Amygdala (tissue), 56 donors: ENCODE data around the gene SEPHS1.
"Not testable (repeated sequence)": the region's sequence is repeated elsewhere in the genome, so short reads cannot be mapped to it uniquely, and the experiment has no call there.

ENCODE experiments used
- DNase-seq, 56 donors: peaks; one replicate each; lab custom pipeline; 2025; lab: John Stamatoyannopoulos, UW

The SEPHS1 gene

DNA sequence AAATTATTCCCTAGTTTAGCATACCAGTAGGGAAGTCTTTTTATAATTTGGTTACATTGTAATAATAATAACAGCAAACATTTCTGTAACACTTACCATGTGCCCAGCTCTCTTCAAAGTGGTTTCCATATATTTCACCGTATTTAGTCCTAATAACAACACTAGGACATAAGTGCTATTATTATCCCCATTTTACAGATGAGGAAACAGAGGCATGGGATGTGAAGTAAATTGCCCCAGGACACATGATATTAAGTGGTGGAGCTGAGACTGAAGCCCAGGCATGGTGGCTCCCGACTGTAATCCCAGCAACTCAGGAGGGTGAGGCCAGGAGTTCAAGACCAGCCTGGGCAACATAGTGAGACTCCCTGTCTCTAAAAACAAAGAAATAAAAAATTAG is 53.3 kb downstream of the SEPHS1 start:
- no peak for DNase-seq

DNA sequence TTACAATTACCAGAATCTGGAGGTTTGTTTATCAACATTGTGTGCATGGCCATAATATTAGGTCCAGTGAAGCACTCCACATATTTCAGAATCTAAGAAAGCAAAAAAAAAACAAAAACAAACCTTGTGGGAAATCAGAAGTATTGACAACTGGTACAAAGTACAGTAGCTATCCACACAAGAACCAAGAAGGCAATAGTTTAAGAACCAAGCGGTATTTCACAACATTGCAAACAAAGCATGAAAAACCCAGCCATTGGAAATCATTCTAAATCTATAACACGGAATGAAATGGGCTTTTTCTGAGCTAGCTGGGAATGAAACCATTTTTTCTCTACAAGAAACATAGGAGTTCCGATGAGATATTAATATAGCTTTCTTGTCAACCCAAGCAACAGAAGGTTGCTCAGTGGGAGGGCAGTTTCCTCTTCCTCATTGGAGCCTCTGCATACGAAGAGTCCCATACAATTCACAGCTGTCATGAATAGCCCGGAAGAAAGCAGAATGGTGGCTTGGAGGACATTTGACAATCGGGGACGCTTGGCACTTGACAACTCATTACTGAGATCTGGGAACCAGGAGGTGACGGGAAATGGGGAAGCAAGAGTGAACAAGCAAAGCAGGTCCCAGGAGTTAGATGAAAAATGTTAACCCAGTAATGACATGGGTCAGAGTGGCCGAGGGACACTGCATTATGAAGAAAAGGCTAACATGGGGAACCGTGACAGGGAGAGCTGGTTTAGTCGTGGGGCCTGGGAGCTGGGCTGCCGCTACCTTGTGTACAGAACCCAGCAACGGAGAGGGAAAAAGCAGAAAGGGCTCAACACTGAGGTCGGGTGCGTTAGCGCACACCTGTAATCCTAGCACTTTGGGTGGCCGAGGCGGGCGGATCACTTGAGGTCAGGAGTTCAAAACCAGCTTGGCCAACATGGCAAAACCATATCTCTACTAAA is 56.0 kb downstream of the SEPHS1 start:
- DNase-seq, result no peak

DNA sequence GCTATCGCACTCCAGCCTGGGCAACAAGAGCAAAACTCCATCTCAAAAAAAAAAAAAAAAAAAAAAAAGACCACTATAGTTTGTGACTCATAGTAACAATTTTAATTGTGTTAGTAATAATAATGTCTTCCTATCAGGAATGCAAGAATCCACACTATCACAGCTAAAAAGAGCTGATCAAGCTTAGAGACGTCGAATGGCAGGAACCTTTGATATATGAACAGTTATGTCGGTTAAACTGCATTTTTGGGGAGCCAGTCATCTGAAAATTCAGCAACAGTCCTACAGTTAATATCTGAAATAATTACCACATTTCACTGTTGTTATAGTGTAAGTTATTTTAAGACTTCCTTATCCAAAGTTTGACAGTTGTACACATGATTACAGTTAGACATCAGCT is 57.0 kb downstream of the SEPHS1 start:
- no peak for DNase-seq

DNA sequence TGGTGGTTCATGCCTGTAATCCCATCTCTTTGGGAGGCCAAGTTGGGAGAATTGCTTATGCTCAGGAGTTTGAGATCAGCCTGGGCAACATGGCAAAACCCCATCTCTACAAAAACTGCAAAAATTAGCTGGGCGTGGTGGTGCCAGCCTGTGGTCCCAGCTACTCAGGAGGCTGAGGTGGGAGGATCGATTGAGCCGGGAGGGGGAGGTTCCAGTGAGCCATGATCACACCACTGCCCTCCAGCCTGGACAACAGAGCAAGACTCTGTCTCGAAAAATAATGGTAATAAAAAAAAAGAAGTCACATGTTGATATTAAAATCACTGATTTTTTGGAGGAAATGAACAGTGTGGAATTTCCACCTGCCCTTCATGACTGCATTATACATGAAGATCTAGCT is 64.0 kb downstream of the SEPHS1 start:
- no peak for DNase-seq

DNA sequence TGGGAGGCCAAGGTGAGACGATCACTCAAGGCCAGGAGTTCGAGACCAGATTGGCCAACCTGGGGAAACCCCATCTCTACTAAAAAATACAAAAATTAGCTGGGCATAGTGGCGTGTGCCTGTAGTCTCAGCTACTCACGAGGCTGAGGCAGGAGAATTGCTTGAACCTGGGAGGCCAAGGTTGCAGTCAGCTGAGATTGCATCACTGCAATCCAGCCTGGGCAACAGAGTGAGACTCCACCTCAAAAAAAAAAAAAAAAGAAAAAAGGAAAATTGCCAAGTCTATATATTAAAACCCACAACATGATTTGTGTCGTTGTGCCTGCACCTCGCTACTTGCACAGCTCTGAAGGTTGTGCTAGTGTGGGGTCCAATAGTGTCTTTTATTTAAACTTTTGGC is 65.7 kb downstream of the SEPHS1 start:
- not testable (repeated sequence) for DNase-seq

DNA sequence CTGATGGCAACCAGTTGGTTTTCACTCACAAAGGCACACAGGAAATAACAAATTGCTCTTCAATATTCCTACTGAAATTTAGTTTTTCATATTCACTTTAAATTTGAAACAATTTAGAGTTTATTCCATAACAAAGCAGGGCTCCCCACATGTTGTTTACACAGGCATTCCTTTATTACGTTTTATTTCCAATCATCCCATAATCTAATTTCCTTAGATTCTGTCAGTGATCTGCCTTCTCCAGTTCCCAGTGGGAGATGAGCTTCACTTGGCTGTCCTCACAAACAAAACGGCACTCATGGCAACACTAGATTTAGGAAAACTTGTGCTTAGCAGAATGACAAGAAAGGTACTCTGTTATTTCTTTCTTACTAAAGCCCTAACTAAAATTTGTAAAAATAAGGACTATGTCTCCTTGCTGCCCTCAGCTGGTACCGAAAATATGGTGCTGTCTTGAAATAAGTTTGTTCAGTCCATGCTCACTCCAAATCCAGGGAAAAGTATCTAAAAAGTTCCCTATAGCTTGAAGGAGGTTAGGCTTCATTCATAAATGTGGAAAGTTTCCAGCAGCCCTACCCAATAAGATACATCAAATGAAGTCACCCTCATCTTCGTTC is 71.2 kb downstream of the SEPHS1 start:
- peak in 2 of 56 donors; percentile 5 to 7 for DNase-seq

DNA sequence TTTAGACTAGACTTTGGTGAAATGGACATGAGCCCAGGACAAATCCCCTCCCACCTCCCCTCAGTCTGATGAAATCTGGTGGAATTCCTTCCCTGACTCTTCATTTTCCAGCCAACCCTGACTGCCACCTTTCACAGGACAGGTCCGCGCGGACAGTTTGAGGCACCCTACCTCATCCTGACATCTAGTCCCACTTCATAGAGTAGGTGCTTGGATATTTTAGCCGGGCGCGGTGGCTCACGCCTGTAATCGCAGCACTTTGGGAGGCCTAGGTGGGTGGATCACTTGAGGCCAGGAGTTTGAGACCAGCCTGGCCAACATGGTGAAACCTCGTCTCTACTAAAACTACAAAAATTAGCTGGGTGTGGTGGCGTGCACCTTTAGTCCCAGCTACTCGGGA is 71.9 kb downstream of the SEPHS1 start:
- DNase-seq, result not testable (repeated sequence)

DNA sequence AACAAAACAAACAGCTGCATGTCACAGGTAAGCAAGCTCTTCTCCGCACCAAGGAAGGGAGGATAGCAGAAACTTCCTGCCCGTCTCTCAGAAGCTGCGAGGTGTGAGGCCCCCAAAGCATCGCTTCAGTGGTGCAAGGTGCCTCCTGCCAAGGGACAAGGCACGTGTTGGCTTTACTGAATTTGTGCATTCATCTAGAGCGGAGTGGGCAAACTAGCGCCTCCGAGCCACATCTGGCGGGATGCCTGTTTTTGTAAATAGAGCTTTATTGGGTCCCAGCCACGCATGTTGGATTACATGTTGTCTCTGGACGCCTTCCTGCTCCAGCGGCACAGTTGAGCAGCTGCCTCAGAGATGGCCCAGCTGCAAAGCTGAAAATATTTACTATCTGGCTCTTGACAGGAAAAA is 75.9 kb downstream of the SEPHS1 start:
- DNase-seq, result peak in 55 of 56 donors; percentile 1 to 86 (median 49)

DNA sequence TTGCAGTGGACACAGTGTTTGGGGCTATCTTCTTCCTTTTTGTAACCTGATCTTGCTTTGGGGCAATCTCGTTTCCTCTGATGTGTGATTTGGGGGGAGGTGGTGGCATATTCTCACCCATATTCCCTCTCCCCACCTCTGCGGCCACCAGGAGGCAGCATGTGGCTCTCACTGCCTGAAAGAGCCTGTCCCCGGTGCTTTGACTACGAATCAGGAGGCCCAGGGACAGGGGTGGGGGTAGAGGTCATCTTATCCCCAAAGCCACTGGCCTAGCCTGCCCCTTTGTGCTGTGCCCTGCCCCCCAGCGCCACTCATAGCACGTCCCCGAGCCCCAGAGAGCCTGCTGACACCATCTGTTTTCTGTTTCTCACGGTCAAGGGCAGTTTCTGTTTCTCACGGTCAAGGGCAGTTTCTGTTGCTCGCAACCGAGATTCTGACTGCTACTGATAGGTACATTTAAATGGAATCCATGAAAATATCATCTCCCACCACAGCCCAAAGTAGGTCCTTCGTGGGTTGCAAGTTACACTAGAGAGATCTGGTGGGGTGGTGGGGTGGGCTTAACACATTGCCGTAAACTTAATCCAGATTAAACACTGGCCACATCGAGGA is 76.4 kb downstream of the SEPHS1 start:
- peak in 15 of 56 donors; percentile 2 to 19 (median 6) for DNase-seq

DNA sequence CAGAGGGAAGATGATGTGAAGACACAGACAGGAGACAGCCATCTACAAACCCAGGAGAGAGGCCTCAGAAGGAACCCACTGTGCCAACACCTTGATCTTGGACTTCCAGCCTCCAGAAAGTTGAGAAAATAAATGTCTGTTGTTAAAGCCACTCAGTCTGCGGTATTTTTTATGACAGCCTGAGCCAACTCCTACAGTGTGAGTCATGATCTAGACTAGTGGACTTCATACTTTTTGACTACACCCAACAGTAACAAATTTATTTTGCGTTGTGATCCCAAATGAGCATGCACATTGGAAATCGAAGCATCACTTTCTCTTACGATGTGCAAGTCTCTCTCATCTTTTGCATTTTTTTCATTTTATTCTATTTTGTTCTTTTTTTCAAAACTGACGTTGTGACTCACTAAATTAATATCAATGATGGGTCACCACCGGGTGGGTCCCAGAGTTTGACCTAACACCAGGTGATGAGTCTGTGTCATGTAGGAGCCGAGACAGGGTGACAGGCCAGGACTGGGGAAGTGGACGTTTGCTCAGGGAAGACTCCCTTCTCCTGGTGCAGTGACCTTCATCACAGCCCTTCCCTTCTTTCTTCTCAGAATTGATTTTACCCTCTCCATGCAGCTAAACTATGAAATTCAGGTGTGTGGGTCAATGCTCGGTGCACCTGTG is 77.1 kb downstream of the SEPHS1 start:
- DNase-seq, result no peak

DNA sequence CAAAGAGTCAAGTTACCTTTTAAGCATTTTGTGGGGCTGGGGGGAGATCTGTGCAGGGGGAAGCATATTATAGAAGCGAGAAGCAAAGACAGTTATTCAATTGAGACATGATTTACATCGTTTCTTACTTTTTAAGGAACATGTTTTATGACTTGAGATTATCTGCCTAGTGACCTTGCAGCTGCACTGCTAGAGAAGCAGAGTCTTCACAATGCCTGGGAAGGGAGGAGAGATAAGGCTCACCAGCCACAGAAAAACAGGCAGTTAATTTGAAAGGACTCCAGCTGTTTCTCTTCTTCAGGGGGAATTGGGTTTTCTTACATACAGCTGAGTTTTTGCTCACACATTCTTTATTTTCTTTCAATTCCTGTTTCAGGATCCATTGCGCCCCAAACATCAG is 79.3 kb downstream of the SEPHS1 start:
- no peak for DNase-seq

DNA sequence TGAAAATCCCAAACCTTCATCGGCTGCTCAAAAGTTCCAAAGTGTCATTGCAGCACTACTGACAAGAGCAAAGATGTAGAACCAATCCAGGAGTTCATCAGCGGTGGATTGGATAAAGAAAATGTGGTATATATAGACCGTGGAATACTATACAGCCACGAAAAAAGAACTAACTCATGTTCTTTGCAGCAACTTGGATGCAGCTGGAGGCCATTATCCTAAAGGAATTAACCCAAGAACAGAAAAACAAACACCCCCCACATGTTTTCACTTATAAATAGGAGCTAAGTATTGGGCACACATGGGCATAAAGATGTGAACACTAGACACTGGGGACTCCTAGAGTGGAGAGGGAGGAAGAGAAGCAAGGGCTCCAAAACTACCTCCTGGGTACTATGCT is 79.8 kb downstream of the SEPHS1 start:
- DNase-seq, result no peak
